ENCODE results near the gene KREMEN2. TPM values are rescaled to one million over a fixed set of nuclear protein-coding genes. Genes with fewer than 3 reads are reported as not detected.

The KREMEN2 gene
- total RNA-seq, 1 donor from 2014 or later = 0.48 TPM

DNA sequence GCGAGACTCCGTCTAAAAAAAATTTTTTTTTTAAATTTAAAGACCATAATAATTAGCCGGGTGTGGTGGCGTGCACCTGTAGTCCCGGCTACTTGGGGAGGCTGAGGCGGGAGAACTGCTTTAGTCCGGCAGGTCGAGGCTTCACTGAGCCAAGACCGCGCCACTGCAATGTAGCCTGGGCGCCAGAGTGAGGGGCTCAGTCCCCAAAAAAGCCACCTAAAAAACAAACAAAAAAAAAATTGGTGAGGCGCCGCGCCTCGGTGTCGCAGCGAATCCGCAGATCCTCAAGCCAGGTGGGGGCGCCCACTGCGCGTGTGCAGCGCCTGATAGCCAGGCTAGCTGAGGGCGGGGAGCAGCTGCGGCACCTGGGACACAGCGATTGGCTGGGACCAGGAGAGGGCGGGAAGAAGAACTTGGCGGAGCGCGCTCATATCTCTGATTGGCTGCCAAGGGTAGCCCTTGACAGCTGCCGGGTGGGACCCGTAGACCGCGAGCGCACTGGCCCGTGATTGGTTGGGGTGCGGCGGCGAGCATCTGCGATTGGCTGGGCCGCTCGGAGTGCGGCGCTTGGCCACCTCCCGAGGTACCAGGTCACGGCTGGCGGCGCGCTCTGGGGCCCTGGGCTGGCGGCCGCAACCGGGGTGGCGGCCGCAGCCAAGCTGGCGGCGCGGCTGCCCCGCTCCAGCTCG is 39.7 kb downstream of the KREMEN2 start:
- peak; percentile 99 for DNase-seq (ENCODE audit: low spot score)

- no peak for DNase-seq (ENCODE audit: low spot score)
These were observed 40.2 kb downstream of the KREMEN2 start for GRCh38 chr16:3004319-3004718.

DNA sequence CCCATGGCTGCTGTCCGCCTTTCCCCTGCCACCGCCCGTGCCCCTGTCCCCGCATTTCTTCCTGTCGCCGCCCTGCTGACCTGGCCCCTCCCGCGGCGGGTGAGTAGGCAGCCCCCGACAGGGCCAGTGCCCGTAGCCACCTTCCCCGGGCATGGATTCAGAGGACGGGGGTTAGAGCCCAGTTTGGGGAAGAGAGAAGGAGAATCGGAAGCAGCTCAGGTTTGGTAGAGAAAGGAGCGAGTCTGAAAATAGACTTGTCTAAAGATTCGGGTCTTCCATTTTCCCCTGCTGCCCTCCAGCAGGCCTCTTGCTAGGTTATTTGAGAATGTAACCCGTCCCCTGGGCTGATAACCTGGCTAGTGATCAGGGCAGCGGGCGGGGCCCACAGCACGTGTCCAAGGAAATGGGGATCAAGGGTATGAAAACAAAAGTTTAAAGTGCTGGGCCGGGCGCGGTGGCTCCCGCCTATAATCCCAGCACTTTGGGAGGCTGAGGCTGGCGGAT is 40.8 kb downstream of the KREMEN2 start:
- DNase-seq (ENCODE audit: low spot score) = no peak

DNA sequence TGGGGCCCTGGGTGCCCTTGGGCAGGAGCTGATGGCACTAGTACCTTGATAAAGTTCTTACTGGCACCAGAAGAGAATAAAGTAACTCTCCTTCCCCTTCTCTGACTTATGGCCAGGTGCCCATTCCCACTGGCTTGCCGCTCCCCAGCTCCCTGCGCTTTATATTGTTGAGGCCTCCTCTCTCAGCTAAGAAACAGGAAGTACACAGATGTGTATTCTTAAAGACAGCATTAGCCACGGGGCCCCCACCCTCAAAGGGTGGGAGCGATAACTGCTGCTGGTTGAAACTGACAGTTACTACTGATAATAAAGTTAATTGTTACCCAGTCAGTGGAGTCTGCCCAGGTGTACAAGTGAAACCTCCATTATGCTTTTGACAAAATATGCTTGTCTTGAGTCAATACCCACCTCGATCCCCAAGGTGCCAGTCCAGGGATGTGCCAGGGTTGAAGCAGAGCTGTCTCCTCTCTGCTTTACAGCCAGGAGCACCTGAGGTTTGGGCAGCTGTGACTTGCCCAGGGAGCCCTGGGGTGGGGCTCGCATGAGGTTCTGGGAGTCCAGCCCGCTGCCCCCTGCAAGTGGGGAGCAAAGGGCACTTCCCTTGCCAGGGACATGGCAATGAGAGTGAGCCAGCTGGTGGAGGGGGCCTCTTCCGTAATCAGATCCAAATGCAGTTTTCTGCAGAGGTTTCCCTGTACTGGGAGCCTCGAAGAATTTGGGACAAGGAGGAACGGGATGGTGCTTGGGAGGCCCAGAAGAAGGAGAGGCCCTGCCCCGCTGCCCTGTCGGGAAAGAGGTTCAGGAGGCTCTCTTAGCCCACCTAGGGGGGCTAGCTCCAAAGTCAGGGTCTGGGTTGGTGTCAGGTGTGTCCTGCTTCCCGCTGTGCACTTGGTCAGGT is 43.2 kb downstream of the KREMEN2 start:
- no peak for DNase-seq (ENCODE audit: low spot score)

GRCh38 chr16:3007957-3008689 is 44.0 kb downstream of the KREMEN2 start:
- DNase-seq (ENCODE audit: low spot score) = no peak

DNA sequence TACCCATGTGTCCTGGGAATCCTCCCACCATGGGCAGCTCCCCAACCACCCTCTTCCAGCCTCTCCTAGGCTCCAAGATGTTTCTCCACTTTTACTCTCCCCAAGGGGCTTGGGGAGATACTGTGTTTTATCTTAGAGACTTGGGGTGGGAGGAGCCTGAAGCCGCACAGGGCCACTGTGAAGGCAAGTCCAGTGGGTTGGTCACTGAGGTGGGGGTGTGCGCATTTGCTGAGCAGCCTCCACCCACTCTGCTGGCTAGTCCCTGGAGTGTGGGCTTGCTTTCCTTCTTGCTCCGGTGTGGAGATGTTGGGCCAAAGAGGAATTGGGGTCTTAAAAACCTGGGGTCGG is 44.6 kb downstream of the KREMEN2 start:
- DNase-seq (ENCODE audit: low spot score) = no peak

DNA sequence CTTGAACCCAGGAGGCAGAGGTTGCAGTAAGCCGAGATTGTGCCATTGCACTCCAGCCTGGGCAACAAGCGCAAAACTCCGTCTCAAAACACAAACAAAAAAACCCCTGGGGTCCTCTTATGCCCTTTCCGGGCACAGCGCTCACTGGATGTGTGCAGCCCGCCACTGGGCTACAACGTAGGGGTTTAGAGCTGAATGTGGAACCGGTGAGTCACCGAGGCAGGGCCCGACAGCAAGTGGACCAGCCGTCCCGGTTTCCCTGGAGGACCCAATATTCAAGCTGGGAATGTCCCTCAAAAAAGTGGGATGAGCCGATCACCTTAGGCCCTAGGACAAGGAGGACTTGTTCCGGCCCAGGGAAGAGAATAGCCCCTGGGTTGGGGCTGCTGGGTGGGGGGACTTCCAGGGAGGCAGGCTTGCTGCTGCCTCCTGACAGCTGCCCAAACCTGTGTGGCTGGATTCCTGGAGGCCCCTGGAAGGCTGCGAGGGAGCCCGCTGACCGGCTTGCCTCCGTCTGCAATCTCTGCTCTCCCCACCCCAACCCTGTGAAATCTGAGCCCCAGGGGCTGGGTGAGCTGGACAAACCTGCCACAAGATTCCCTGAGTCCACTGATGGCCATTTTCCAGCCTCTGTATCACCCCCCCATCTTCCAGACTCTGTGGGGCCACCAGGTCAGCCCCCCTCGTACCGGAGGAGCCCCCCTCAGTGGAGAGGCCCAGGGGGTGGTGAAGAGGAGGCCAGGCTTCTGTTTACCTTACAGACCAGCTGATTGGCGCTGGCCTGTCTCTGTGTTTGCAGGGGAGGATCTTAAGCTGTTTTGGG is 45.7 kb downstream of the KREMEN2 start:
- peak; percentile 80 for DNase-seq (ENCODE audit: low spot score)

GRCh38 chr16:3010510-3010909 is 46.4 kb downstream of the KREMEN2 start:
- DNase-seq (ENCODE audit: low spot score) = no peak

- DNase-seq (ENCODE audit: low spot score) = no peak
These were observed 48.2 kb downstream of the KREMEN2 start for GRCh38 chr16:3012246-3012645.

- DNase-seq (ENCODE audit: low spot score) = no peak
These were observed 48.8 kb downstream of the KREMEN2 start, which contains the start of gene CLDN9 for GRCh38 chr16:3012828-3013420. Gene CLDN9, plus strand, starts transcription at chr16:3012923. Its CDS starts 440 bp downstream, at chr16:3013363.

- DNase-seq (ENCODE audit: low spot score) = no peak
These were observed 49.4 kb downstream of the KREMEN2 start for GRCh38 chr16:3013491-3013951.

DNA sequence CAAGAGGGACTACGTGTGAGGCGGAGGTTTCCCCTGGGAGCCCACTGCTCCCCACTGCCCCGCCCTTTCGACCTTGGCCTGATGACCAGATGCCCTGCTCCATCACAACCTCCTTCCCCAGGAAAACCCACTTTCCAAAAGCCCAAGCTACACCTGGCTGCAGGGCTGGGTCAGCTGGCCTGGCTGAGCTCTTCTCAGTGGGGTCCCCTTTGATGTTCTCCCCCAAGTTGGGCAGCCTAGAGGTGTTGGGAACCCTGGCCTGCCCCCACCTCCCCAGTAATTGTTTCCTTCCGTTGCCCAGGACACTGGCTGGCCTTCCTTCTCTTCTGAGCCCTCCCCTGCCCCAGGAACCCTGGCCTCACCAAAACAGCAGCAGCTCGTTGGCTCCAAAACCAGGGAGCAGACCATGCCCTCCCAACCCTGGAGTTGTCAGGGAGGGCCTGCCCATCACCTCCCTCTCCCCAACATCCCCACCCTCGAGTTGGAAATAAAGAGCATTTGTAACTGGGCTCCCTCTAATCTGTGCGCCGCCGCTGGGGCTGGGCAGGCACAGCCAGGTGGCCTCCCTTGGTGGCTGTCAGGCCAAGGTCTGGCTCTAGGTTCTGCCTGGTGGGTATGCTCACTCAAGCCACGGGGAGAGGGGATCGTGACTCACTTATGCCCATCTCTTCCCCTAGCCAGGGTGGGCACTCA is 50.1 kb downstream of the KREMEN2 start:
- DNase-seq (ENCODE audit: low spot score) = no peak

- no peak for DNase-seq (ENCODE audit: low spot score)
These were observed 50.9 kb downstream of the KREMEN2 start for GRCh38 chr16:3014971-3015370.

- DNase-seq (ENCODE audit: low spot score) = no peak
These were observed 51.9 kb downstream of the KREMEN2 start for GRCh38 chr16:3015865-3016521.

DNA sequence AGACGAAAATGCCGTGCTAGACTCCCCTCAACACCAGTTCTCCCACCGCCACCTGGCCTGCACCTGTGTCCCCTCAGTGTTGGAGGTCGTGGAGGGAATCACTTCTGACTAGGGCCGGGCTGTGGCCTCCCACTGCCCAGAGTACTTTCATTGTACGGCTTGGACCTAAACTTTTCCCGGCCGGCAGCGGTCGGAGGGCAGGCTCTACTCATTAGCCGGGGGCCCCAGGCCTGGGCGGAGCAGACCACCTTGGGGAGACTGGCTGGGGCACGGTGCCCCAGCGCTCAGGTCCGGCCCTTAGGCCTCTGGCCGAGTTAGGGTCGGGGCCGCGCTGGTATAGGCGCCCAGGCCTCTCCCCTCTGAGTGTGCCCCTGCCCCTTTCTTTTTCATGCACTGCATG is 53.3 kb downstream of the KREMEN2 start:
- DNase-seq (ENCODE audit: low spot score) = no peak
